Sigmoid colon (tissue), 4 donors: ENCODE results near the gene BORCS8.

Source experiments
- CTCF ChIP-seq, 4 experiments: fragments of 450-650 bp in 3 of 4; fragments of 200-600 bp in 1 of 4; IDR thresholded peaks; one replicate each; pipeline ENCODE4 v1.5.1; 2016 to 2019; ENCODE audit warnings: antibody characterized with exemption in 4 of 4, mild to moderate bottlenecking in 3 of 4, moderate library complexity in 2 of 4
- EP300 ChIP-seq, 4 donors: sonication (generic); formaldehyde crosslinking; IDR thresholded peaks; one replicate each; pipeline ENCODE4 v1.6.1; 2017; ENCODE audit warnings: antibody characterized with exemption in 4 of 4
- POLR2A ChIP-seq, 2 donors: fragments of 450-650 bp; IDR thresholded peaks; one replicate each; pipeline ENCODE4 v1.6.1; 2016; ENCODE audit warnings: antibody characterized with exemption in 2 of 2, mild to moderate bottlenecking in 2 of 2, moderate library complexity in 2 of 2
- POLR2AphosphoS5 ChIP-seq, 4 donors: sonication (generic); formaldehyde crosslinking; IDR thresholded peaks; one replicate each; pipeline ENCODE4 v1.6.1; 2017; ENCODE audit warnings: antibody characterized with exemption in 4 of 4

GRCh38 chr19:19142347-19142746 lies 49.6 kb downstream of the BORCS8 start:
- no peak for TF ChIP-seq CTCF (IDR thresholded peaks at IDR 0.05)
- TF ChIP-seq POLR2A (IDR thresholded peaks at IDR 0.05), result no peak
- TF ChIP-seq POLR2AphosphoS5 (IDR thresholded peaks at IDR 0.05), result no peak
- TF ChIP-seq EP300 (IDR thresholded peaks at IDR 0.05), result no peak
